ENCODE data around the gene KCNK5. TPM values are rescaled to one million over a fixed set of nuclear protein-coding genes. Genes with fewer than 3 reads are reported as not detected.

Gene KCNK5
- total and polyA plus RNA-seq, 2 donors (not counting 1 experiment from before 2014, with no cell fraction given), result 0.07 TPM; not detected in 1

DNA sequence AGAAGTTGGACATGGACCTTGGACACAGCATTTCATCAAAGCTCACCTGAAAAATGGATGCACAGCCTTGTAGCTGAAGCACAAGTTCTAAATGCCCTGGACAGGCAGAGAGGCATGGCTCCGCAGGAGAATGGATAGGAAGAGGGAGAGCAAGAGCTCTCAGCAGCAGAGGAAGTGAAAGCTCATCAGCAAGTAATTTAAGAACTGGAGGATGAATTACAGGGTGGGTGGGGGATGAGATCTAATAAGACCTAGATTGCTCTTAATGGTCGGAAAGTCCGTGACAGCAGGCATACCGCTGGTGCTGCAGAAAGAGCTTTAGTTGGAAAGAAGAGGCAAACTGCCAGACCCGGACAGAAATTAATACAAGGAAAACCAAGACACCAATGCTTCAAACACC, 77.0 kb downstream of the KCNK5 start:
- H3K4me3 ChIP-seq (ENCODE audit: control extremely low read depth in 1 of 5, extremely low read depth in 1 of 5, insufficient read depth in 1 of 5, low read depth in 2 of 5, low read length in 4 of 5), result no peak overlapping the region
- H3K4me3 Mint-ChIP-seq, result no peak overlapping the region
- ChIA-PET POLR2A (no interaction called here), CTCF (interaction anchor here (0.8 to 1.3 kb wide), 3 partner anchors 12 to 16 kb away, joined by 3 to 5 read pairs (median 3); no protein-coding TSS in a partner anchor)
- H3K27me3 Mint-ChIP-seq, result peaks cover 54% of the 10 kb centered on the region
- no peaks in the 10 kb centered on the region for H3K79me2 ChIP-seq (ENCODE audit: control insufficient read depth, insufficient read depth, low read length)
- ATAC-seq (ENCODE audit: low read depth) (no peak), DNase-seq (no peak)
- intact Hi-C loops (cut with micrococcal nuclease), result no loop called here
- WGBS (ENCODE audit: insufficient coverage), result 63% methylated on average over 3 of the region's 5 CpGs
- H3K9me3 ChIP-seq (ENCODE audit: control extremely low read depth in 1 of 3, control insufficient read depth in 2 of 3, insufficient read depth in 1 of 3, low read length in 2 of 3), result no peaks in the 10 kb centered on the region
- H3K4me2 ChIP-seq (replicated peaks; ENCODE audit: low read depth, low read length, poor library complexity, severe bottlenecking), result no peak overlapping the region
- TF ChIP-seq CTCF (IDR thresholded peaks at IDR 0.05) (no peak), EZH2 (IDR thresholded peaks at IDR 0.05; ENCODE audit: borderline replicate concordance, insufficient read depth, low read depth, low read length, poor library complexity, severe bottlenecking) (no peak)
- no peak overlapping the region for H3K27ac ChIP-seq (ENCODE audit: low read length in 2 of 2)
- no peak overlapping the region for H3K27ac Mint-ChIP-seq
- no peak overlapping the region for H2AFZ ChIP-seq (ENCODE audit: insufficient read depth, low read depth, low read length, poor library complexity, severe bottlenecking)
- no peaks in the 10 kb centered on the region for H3K36me3 ChIP-seq (replicated peaks in 1 of 2; ENCODE audit: control extremely low read depth in 1 of 2, control insufficient read depth in 1 of 2, extremely low read depth in 1 of 2, insufficient read depth in 2 of 2, low read length in 1 of 2)
- H4K20me1 ChIP-seq (ENCODE audit: control insufficient read depth, insufficient read depth, low read length, poor library complexity, severe bottlenecking), result no peaks in the 10 kb centered on the region
- no peak overlapping the region for H3K9ac ChIP-seq (ENCODE audit: low read length)
- H3K9me3 Mint-ChIP-seq (ENCODE audit: insufficient read depth), result no peaks in the 10 kb centered on the region
- H3K4me1 ChIP-seq (ENCODE audit: control insufficient read depth in 2 of 2, insufficient read depth in 2 of 2, low read length in 2 of 2), result no peaks in the 10 kb centered on the region
- no peaks in the 10 kb centered on the region for H3K4me1 Mint-ChIP-seq
- peaks cover 0 to 25% (median 12%) of the 10 kb centered on the region in 4 experiments for H3K27me3 ChIP-seq (replicated peaks in 1 of 4; ENCODE audit: control extremely low read depth in 1 of 4, control insufficient read depth in 3 of 4, insufficient read depth in 4 of 4, low read length in 3 of 4)

DNA sequence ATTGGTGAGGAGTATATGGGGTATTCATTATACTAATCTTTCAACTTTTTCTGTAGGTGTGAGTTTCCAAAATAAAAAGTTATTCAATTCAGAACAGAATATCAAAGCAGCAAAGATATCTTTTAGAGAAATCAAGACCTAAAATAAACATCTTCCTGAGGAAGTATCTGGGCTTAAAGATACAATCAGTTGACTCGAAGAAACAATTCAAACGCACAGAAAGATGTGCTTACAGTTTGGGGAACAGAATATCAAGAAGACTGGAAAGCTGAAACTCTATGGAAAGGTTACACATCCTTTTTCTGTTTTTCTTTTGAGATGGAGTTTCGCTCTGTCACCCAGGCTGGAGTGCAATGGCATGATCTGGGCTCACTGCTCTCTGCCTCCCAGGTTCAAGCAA, 78.1 kb downstream of the KCNK5 start:
- no peak overlapping the region for H3K4me3 Mint-ChIP-seq
- intact Hi-C loops (cut with micrococcal nuclease), result no loop called here
- no peaks in the 10 kb centered on the region for H3K79me2 ChIP-seq (ENCODE audit: control insufficient read depth, insufficient read depth, low read length)
- peaks cover 52% of the 10 kb centered on the region for H3K27me3 Mint-ChIP-seq
- ChIA-PET CTCF (interaction anchor here (1.0 to 1.3 kb wide), 2 partner anchors 13 to 16 kb away, joined by 3 read pairs; no protein-coding TSS in a partner anchor), POLR2A (no interaction called here)
- no peak for DNase-seq
- no peak overlapping the region for H3K9ac ChIP-seq (ENCODE audit: low read length)
- H3K36me3 ChIP-seq (replicated peaks in 1 of 2; ENCODE audit: control extremely low read depth in 1 of 2, control insufficient read depth in 1 of 2, extremely low read depth in 1 of 2, insufficient read depth in 2 of 2, low read length in 1 of 2), result no peaks in the 10 kb centered on the region
- H3K4me1 Mint-ChIP-seq, result no peaks in the 10 kb centered on the region
- 10% methylated on average over 3 of the region's 3 CpGs for WGBS (ENCODE audit: insufficient coverage)
- no peak overlapping the region for H3K4me2 ChIP-seq (replicated peaks; ENCODE audit: low read depth, low read length, poor library complexity, severe bottlenecking)
- no peak overlapping the region for H3K27ac ChIP-seq (ENCODE audit: low read length in 2 of 2)
- no peak overlapping the region for H2AFZ ChIP-seq (ENCODE audit: insufficient read depth, low read depth, low read length, poor library complexity, severe bottlenecking)
- H3K27me3 ChIP-seq (replicated peaks in 1 of 4; ENCODE audit: control extremely low read depth in 1 of 4, control insufficient read depth in 3 of 4, insufficient read depth in 4 of 4, low read length in 3 of 4), result peaks cover 0 to 28% (median 13%) of the 10 kb centered on the region in 4 experiments
- H3K4me3 ChIP-seq (ENCODE audit: control extremely low read depth in 1 of 5, extremely low read depth in 1 of 5, insufficient read depth in 1 of 5, low read depth in 2 of 5, low read length in 4 of 5), result no peak overlapping the region
- ATAC-seq (ENCODE audit: low read depth), result no peak
- no peaks in the 10 kb centered on the region for H3K4me1 ChIP-seq (ENCODE audit: control insufficient read depth in 2 of 2, insufficient read depth in 2 of 2, low read length in 2 of 2)
- H3K9me3 ChIP-seq (ENCODE audit: control extremely low read depth in 1 of 3, control insufficient read depth in 2 of 3, insufficient read depth in 1 of 3, low read length in 2 of 3), result no peaks in the 10 kb centered on the region
- no peak overlapping the region for H3K27ac Mint-ChIP-seq
- no peaks in the 10 kb centered on the region for H4K20me1 ChIP-seq (ENCODE audit: control insufficient read depth, insufficient read depth, low read length, poor library complexity, severe bottlenecking)
- H3K9me3 Mint-ChIP-seq (ENCODE audit: insufficient read depth), result no peaks in the 10 kb centered on the region
- TF ChIP-seq EZH2 (IDR thresholded peaks at IDR 0.05; ENCODE audit: borderline replicate concordance, insufficient read depth, low read depth, low read length, poor library complexity, severe bottlenecking), result no peak
- no peak for TF ChIP-seq CTCF (IDR thresholded peaks at IDR 0.05)
